NCI-H1930 (cell line): ENCODE results near the gene TM4SF20.
"Not testable (repeated sequence)": the region's sequence is repeated elsewhere in the genome, so short reads cannot be mapped to it uniquely, and the experiment has no call there.

Experiments
- DNase-seq, 2 experiments: peaks; one replicate each; lab custom pipeline; 2025; lab: John Stamatoyannopoulos, UW

The TM4SF20 gene

DNA sequence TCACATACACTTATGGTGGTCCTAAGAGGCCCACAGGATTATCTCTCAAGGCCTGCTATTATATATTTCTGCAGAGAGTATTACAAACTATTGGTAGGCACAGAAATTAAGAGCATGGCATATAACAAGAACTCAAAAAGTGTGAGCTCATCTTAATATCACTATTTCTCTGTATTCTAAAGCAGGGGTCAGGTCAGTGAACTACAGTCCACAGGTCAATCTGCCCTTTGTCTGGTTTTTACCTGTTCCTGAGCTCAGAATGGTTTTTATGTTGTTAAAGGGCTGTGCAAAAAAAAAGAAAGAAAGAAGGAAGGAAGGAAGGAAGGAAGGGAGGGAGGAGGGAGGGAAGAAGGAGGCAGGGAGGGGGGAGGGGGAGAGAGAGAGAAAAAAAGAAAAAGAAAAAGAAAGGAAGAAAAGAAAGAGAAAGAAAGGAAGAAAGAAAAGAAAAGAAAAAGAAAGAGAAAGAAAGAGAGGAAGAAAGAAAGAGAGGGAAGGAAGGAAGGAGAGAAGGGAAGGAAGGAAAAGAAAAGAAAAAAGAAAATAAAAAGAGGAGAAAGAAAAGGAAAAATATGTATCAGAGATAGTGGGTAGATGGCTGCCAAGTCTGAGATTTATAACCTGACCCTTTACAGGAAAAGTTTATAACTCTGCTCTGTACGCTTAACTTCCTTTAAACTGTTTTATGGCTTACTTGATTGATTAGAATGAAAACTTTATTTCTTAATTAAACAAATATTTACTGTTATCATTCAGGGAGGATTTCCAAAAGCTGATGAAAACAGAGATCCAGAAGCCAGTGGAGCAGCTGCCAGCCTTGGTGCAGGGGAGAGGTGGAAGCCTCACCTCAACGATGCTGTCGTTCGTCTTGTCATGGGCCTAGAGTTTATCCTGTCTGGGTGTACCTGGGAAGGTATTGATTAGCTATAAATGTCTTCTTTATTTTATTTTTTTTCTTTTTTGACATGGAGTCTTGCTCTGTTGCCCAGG lies 19.9 kb upstream of the TM4SF20 start:
- DNase-seq = no peak

DNA sequence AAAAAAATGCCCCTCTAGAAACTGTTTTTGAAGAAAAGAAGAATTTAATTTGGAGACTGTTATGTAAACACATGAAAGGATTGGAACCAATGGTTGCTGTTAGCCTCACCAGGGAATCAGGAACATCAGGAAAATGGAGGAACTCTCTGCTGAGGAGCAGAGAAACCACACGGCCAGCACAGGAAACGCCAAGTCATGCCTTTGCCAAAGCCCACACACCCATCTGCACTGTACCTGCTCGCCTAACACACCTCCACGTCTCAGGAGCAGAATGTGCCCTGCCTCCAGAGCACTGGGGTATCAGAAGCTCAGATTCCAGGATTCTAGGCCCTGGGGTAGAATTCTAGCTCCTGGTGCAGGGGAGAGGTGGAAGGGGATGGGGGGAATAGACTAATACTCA lies 18.5 kb upstream of the TM4SF20 start:
- DNase-seq = no peak

DNA sequence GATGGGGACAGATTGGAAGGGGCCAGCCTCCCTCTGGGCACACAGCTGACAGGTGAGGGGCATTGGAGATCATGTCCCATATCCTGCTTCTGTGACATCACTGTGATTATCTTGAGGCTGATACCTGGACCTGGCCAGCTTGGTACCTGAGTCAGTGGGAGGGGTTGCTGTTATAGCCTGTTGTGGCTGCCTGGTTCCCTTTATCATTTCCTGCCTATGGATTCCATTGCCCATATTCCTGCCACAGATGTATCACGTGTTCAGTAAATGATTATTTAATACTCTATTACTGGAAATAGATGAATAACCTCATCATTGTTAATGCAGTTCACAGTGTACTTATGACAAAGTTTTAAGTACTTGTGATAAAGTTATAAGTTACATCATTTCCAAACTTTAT lies 16.4 kb upstream of the TM4SF20 start:
- DNase-seq = no peak

DNA sequence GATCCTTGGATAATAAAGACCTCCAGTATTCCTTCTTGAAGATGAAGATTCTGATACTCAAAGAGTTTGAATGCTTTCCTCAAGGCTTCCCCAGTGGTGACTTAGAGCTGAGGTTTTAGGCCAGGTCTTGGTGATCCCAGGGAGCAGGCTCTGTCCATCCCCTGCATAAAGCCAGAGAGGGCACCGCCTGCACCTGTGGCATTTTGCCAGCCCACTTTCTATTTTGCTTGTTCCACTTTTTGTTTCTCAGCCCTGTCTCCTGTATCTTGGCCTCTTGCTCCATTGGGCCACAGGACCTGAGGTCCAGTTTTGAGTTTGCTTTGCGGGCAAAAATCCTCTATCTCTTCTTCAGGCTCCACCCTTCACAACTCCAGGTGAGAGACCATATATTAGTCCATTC lies 15.3 kb upstream of the TM4SF20 start:
- DNase-seq = no peak

DNA sequence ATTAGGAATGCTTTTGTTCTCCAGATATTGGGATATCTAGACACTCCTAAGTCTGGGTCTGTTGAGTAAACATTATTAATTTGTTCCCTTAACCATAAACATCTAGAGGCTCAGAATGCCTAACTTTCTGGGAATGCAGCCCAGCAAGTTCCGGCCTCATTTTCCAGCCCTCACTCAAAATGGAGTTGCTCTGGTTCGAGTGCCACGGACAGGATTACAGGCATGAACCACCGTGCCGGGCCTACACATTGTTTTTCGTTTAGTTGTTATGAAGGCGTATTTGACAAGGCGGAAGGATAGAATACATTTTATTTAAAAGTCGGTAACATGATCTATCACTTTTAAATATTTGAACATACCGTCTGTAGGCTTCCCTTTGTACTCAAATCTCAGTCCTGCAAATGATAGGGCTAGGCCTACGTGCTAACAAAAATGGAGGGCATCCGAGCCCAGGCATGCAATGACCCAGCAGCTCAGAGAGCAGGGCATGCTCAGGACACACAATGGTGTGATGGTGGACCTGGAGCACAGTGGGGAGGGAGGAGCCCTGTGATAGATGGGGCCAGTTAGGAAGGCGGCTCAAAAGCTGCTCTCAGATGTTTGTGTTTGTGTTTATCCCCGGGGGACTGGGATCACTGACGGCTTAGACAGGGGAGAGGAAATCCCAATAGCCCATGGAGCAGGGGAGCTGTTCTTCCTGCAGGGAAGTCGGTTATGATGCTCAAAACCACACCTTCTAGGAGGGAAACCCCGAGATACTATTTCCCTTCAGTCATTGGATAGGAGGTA lies 11.6 kb upstream of the TM4SF20 start:
- no peak for DNase-seq

DNA sequence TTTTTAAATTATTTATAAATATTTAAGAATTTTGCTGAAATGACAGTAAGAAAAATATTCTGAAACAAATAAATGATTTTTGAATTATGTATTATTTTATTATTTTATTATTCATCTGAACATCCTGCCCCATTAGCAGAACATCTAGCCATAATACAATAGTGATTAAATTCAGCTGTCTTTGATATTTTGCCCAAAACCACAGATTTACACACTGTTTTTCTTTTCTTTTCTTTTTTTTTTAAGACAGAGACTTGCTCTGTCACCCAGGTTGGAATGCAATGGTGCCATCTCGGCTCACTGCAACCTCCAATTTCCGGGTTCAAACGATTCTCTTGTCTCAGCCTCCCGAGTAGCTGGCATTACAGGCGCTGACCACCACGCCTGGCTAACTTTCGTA lies 10.6 kb upstream of the TM4SF20 start:
- no peak for DNase-seq

DNA sequence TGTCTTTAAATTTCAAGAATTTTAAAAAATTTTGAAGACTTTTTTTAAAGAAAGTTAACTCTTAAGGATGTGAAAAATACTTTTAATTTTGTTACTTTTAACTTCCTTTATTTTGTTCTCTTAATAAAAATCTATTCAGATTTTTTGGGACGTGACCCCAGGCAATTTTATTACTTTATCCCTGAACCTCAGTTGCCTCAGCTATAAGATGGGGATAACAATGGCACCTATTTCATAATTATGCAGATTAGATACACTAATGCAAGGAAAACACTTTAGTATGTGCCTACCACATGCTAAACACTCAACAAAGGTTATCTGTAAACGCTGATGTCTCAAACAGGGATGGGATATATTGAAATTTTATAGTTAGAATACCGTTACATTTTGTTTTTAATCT lies 10.1 kb upstream of the TM4SF20 start:
- no peak for DNase-seq

DNA sequence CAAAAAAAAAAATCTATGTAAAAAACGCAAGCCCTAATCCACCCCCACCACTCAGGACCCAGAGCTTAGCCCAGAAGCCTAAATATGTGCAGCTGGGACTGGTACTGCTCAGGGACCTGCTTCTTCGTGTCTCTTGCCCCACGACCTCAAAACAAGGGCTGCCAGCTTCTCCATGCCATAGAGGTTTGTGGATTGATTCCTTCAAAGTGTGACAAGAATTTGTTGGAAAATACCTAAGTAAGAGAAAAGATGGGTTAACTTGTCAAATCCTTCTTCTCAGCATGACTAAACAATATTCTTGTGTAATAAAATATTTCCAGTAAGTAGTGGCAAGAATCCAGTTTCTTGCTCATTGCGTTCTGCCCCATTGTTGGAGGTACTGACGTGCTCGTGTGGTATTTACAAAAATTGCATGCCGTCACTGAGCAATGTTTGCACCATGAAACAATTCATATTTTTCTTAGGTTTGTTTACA lies 9.5 kb upstream of the TM4SF20 start:
- no peak for DNase-seq

DNA sequence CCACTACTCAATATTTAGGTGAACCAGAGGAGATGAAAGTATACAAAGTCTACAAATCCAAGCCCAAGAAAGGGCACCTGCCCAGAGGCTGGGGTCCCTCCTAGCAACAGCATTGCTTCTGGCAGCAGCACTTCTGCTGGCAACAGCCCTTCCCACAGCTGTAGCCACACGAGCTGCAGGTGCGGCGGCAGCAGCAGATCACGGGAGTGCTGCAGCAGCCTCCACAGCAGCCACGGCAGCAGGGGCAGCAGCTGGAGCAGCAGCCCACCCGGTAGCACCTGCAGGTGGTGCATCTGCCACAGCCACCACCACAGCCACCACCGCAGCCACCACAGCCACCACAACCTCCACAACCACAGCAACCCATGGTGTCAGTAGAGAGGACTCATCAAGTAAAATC lies 8.5 kb upstream of the TM4SF20 start, which contains the start of gene SCYGR1:
Gene SCYGR1, minus strand, starts transcription at position 367 of the 400 bp plus-strand sequence. Its CDS starts 0 bp downstream, at position 367.
- DNase-seq = not testable (repeated sequence)

DNA sequence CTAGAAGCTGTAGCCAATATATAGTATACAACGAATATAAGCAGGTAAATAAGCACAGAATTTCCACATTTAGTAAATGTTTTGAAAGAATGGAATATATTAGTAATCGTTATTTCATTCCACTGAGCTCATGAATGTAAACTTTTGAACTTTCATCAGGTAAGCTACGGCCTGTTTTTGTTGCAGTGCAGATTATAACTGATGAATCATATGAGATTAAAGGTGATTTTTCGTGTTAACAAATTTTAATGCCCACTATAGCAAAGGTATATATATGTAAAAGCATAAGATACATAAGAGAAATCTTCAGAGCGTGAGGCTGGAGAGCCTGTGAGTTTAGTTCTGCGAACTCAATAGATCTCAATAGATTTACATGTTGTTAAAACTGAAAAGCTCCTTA lies 7.5 kb upstream of the TM4SF20 start:
- no peak for DNase-seq

DNA sequence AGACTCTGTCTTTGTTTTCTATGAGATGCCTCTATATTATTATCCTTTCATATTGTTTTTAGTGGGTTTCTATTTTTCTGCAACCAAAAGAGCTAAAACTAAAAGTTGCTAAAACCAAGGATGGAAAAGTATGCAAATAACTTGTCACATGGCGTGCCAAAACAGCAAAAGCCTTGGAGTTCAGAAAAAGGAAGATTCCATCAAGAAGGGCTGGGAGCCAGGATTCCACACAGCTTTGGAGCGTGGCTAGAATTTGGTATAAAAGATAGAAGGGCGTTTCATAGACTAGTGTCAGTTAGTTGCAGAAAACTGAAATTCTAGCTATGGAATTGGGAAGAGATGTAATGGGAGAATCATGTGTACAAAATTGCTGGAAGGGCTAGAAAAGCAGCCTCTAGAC lies 4.6 kb upstream of the TM4SF20 start:
- no peak for DNase-seq

DNA sequence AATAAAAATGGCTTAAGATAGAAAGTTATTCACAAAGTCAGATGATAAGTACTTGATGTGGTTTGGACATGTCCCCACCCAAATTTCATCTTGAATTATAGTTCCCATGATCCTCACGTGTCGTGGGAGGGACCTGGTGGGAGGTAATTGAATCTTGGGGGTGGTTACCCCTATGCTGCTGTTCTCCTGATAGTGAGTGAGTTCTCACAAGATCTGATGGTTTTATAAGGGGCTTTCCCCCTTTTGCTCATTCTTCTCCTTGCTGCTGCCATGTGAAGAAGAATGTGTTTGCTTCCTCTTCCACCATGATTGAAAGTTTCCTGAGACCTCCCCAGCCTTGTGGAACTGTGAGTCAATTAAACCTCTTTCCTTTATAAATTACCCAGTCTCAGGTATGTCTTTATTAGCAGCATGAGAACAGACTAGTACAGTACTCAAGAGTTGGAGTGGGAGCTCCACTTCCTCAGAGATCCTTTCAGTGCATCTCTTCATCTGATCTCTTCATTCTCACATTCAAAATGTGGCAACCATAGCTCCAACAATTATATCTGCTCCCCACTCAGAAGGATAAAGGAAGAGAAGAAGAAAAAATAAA lies 3.2 kb upstream of the TM4SF20 start:
- not testable (repeated sequence) for DNase-seq

DNA sequence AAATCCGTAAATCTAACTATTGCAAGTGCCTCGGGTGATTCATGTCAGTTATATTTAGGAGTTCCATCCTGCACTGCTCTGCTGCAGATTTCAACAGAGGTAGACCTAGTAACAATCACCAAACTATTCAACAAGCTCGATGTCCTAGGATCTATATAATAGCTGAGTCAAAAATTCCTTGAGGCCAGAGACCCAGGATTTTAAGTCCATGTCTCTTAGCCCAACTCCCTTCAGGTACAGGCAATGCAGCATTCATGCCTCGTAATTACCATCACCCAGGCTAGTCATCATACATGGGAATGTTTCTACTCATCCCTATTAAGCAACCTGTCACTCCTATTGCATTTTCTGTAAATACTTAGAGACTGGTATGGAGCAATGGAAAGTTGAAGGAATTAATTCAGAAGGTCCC lies 729 bp downstream of the TM4SF20 start:
- DNase-seq = no peak

DNA sequence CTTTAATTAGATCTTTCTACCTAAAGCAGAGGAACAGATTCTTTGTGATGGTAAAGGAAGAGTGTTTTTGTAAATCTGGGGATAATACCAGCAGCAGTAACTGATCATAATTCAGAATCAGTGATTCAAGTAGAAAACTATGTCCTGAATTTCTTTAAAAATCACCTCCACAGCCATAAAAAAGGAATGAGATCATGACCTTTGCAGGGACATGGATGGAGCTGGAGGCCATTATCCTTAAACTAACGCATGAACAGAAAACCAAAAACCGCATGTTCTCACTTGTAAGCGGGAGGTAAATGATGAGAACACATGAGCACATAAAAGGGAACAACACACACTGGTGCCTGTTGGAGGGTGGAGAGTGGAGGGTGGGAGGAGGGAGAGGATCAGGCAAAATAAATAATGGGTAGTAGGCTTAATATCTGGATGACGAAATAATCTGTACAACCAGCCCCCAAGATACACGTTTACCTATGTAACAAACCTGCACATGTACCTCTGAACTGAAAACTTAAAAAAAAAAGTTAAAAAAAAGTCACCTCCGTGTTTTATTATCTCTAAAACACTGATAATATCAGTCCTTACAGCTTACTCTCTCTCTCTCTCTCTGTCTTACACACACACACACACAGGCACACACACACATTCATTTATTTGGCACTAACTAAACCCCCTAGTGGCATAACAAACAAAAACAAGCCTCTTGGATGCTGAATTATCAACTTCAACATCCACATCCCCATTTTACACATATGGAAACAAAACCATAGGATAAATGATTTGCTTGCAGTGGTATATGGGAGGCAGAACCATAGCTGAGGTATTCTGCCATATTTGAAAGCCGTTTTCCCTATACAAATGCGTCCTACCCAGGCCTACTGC lies 1.4 kb downstream of the TM4SF20 start:
- DNase-seq = no peak

DNA sequence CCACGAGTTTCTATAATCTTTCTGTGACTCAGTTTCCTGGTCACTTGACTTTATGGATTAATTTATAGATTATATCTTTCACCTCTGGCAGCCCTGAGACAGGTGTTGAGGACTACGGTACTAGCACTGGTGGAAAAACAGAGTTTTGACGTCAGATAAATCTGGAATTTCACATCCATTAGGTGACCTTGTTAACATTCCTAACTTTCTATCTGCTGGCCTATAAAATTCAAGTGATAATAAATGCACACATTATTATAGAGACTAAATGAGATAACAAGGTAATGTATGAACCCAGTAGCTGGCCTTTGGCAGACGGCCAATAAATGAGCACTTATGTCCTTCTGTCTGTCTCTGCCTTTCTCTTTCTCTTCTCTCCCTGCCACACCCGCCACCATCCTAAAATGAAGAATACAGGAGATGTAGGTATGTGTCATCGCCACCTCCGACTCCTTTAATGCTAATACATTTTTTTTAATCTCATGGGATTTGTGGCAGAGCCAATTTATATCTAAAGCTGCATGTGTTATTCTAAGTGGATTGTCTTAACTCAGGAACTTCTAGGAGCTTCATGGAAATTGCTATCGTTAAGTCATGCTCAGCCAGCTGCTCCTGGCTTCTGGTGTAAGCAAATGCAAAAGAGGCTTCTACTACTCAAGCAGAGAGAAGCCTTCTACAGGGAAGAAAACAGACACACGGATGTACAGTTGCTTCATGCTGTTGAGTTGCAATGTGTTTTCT lies 2.3 kb downstream of the TM4SF20 start:
- DNase-seq = no peak

DNA sequence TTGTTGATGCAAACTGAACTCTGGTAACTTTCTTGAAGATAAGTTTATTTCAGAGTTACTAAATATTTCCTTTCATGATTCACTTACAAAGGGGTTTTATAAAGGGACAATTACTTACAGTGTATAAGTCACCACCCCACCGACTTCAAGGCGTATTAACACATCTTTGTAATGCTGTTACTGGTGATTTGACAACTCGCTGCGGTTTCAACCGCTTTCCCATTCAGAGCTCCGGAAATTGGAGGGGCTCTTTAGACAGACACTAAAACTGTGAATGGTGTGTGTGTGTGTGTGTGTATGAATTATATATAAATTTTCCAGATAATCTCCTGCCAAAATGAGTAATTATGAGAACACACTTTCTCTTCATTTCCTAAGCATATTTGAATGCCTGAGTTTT lies 4.9 kb downstream of the TM4SF20 start:
- no peak for DNase-seq

DNA sequence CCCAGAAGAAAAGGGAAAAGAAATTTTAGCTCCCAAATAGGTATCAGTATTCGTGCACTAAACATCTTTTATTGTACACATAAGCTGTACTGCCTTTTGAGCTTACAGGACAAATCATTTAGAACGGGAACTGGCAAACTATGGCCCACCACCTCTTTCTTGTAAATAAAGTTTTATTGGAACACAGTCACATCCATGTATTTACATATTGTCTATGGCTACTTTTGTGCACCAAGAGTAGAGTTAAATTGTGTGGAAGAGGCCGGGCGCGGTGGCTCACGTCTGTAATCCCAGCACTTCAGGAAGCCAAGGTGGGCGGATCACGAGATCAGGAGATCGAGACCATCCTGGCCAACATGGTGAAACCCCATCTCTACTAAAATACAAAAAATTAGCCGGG lies 5.7 kb downstream of the TM4SF20 start:
- DNase-seq = no peak

DNA sequence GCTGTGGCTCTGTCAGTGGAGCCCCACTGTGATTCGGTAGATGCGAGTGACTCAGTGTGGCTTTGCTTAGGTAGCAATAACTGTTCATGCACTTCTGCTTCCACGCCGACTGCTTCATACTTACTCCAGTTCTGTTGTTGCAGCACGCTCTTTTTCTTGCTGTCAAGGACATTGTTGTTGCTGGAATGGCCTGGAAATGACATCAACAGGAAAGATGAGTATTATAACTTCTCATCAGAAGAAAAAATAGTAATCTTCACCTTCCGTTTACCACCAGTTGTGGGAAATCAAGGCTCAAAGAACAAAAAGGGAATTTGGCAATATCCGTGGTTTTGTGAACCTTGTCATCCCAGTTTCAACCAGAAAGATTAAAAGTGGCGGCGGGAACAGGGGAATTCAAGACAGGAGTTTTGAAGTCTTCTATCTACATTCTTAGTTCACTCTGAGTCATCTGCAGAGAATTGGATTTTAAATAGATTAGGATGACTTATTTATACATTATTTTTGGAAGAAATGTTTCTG lies 8.3 kb downstream of the TM4SF20 start:
- no peak for DNase-seq

DNA sequence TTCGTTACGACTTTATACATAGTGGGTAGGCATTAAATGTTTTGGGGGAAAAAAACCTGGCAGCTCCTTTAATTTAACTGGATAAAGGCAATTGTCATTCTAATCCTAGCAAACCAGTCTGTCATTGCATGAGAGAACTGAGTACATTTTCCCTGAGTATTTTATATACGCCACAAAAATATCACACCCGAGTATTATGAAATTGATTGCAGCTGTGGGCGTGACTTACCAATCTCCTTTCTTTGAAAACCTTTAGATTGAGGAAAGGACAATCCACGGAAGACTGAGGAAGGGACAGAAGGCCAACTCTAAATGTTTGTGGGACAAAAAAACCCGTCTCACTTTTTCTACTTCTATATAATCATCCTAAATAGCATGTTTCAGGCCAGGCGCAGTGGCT lies 9.0 kb downstream of the TM4SF20 start:
- DNase-seq = no peak

DNA sequence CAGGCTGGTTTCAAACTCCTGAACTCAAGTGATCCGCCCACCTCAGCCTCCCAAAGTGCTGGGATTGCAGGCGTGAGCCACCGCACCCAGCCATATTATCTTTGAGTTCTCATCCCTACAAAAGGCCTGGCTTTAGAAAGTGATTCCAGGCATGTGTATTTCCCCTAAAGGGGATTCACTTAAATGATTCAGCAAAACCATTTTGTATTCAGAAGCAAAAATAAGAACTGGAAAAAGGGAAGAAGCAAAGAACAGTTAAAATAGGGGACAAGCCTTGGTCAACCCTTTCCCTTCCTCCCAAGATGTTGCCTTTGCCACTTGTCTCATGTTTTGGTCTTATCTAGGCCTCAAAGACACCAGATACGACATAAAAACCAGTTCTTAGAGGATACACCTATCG lies 10.5 kb downstream of the TM4SF20 start:
- DNase-seq = no peak

DNA sequence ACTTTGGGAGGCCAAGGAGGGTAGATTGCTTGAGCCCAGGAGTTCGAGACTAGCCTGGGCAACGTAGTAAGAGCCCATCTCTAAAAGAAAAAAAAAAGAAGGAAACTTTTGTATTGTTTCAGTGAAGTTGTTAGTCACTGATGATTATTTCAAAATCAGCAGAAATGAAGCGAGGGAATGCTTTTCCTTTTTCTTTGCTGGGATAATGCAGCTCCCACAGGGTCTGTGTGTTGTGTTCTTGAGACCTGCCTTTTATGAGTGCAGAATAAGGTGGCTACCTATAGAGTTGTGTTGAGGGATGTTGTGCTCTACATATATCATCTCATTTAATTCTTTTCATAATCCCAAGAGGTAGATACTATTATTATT lies 11.7 kb downstream of the TM4SF20 start:
- no peak for DNase-seq
